B cell (primary cell): Measurements from ENCODE around the gene CEACAM19. TPM values are rescaled to one million over a fixed set of nuclear protein-coding genes. Genes with fewer than 3 reads are reported as not detected.
"Not testable (repeated sequence)": the region's sequence is repeated elsewhere in the genome, so short reads cannot be mapped to it uniquely, and the experiment has no call there.

Experiments used
- ATAC-seq: fragments of 200-7000 bp; cut with Tn5 transposase; one replicate; pipeline ENCODE4 v1.10.0; 2021; ENCODE audit warnings: low read depth, mild to moderate bottlenecking, moderate number of reproducible peaks, moderate library complexity
- CTCF ChIA-PET: fragments of 350-600 bp; sonication (Branson Sonifier 250); formaldehyde crosslinking; loops from one replicate; lab custom pipeline; 2021; ENCODE audit warnings: antibody characterized with exemption, inconsistent platforms; lab: Charles Lee
- POLR2A ChIA-PET: fragments of 350-600 bp; sonication (Branson Sonifier 250); formaldehyde crosslinking; loops from one replicate; lab custom pipeline; 2021; ENCODE audit warnings: antibody characterized with exemption; lab: Charles Lee
- DNase-seq: peaks from one replicate; pipeline ENCODE4 v3.0.0; 2013
- H2AFZ ChIP-seq: 2 replicates; pipeline ENCODE4 v1.6.1; 2012; ENCODE audit warnings: mild to moderate bottlenecking, low read depth, low read length; ENCODE audit not compliant: insufficient read depth, poor library complexity, severe bottlenecking
- H3K27ac ChIP-seq, 2 donors: 1 replicate in 1 of 2; 2 replicates in 1 of 2; pipeline ENCODE4 v1.5.1; 2012 to 2013; ENCODE audit warnings: low read length in 2 of 2, mild to moderate bottlenecking in 2 of 2, moderate library complexity in 1 of 2
- H3K27me3 ChIP-seq, 4 experiments: fragments of 200-600 bp in 1 of 4; sonication (generic) in 1 of 4; replicated peaks in 1 of 4; 1 replicate in 2 of 4; 2 replicates in 2 of 4; pipeline versions ENCODE4 v1.6.1 to v1.7.0; 2013 to 2016; ENCODE audit warnings: low read length in 3 of 4, mild to moderate bottlenecking in 2 of 4, mixed read lengths in 1 of 4, moderate library complexity in 1 of 4; ENCODE audit not compliant: insufficient read depth in 4 of 4, control insufficient read depth in 3 of 4; ENCODE audit errors: control extremely low read depth in 1 of 4
- H3K36me3 ChIP-seq, 2 experiments: replicated peaks in 1 of 2; 1 replicate in 1 of 2; 2 replicates in 1 of 2; pipeline versions ENCODE4 v1.6.1 to v1.7.1; 2013; ENCODE audit warnings: low read length in 1 of 2; ENCODE audit not compliant: insufficient read depth in 2 of 2, control insufficient read depth in 1 of 2; ENCODE audit errors: control extremely low read depth in 1 of 2, extremely low read depth in 1 of 2
- H3K4me1 ChIP-seq, 2 donors: fragments of 200-600 bp in 1 of 2; sonication (generic) in 1 of 2; 1 replicate in 1 of 2; 2 replicates in 1 of 2; pipeline versions ENCODE4 v1.5.1 to v1.6.1; 2013 to 2017; ENCODE audit warnings: low read length in 2 of 2; ENCODE audit not compliant: control insufficient read depth in 2 of 2, insufficient read depth in 2 of 2
- H3K4me2 ChIP-seq: replicated peaks from 2 replicates; pipeline ENCODE3; 2012; ENCODE audit warnings: mild to moderate bottlenecking, low read depth, low read length; ENCODE audit not compliant: poor library complexity, severe bottlenecking
- H3K4me3 ChIP-seq, 5 experiments: fragments of 200-600 bp in 1 of 5; sonication (generic) in 1 of 5; 1 replicate in 3 of 5; 2 replicates in 2 of 5; pipeline versions ENCODE4 v1.5.1 to v1.7.0; 2011 to 2016; ENCODE audit warnings: low read length in 4 of 5, mild to moderate bottlenecking in 4 of 5, low read depth in 2 of 5, control low read depth in 1 of 5, moderate library complexity in 1 of 5; ENCODE audit not compliant: insufficient read depth in 1 of 5; ENCODE audit errors: control extremely low read depth in 1 of 5, extremely low read depth in 1 of 5
- H3K79me2 ChIP-seq: fragments of 200-600 bp; sonication (generic); one replicate; pipeline ENCODE4 v1.6.0; 2016; ENCODE audit warnings: low read length; ENCODE audit not compliant: control insufficient read depth, insufficient read depth
- H3K9ac ChIP-seq: fragments of 200-600 bp; sonication (generic); 2 replicates; pipeline ENCODE4 v1.6.1; 2017; ENCODE audit warnings: mild to moderate bottlenecking, low read length, moderate library complexity
- H3K9me3 ChIP-seq, 3 donors: one replicate each; pipeline versions ENCODE4 v1.6.1 to v1.7.1; 2013; ENCODE audit warnings: low read length in 2 of 3; ENCODE audit not compliant: control insufficient read depth in 2 of 3, insufficient read depth in 1 of 3; ENCODE audit errors: control extremely low read depth in 1 of 3
- H4K20me1 ChIP-seq: 2 replicates; pipeline ENCODE4 v1.6.0; 2012; ENCODE audit warnings: mild to moderate bottlenecking, low read length; ENCODE audit not compliant: insufficient read depth, control insufficient read depth, poor library complexity, severe bottlenecking
- H3K27ac Mint-ChIP-seq: one replicate; pipeline ENCODE4 v1.8.0; 2021; ENCODE audit warnings: mixed read lengths
- H3K27me3 Mint-ChIP-seq: one replicate; pipeline ENCODE4 v1.8.0; 2021; ENCODE audit warnings: mixed read lengths
- H3K4me1 Mint-ChIP-seq: one replicate; pipeline ENCODE4 v1.8.0; 2021; ENCODE audit warnings: mixed read lengths
- H3K4me3 Mint-ChIP-seq: one replicate; pipeline ENCODE4 v1.8.0; 2021; ENCODE audit warnings: mixed read lengths
- H3K9me3 Mint-ChIP-seq: one replicate; pipeline ENCODE4 v1.8.0; 2022; ENCODE audit warnings: mixed read lengths; ENCODE audit not compliant: insufficient read depth
- EZH2 ChIP-seq: IDR thresholded peaks from 2 replicates; pipeline ENCODE4 v1.6.1; 2012; ENCODE audit warnings: borderline replicate concordance, low read depth, mild to moderate bottlenecking, moderate library complexity, low read length; ENCODE audit not compliant: insufficient read depth, poor library complexity, severe bottlenecking
- WGBS: methylation state at CpG from one replicate; pipeline ENCODE4 v1.1.5; 2013; ENCODE audit warnings: missing lambda C conversion rate; ENCODE audit not compliant: insufficient coverage; 5-methylcytosine and 5-hydroxymethylcytosine counted together
- intact Hi-C: fragments of 100-400 bp; cut with micrococcal nuclease; formaldehyde crosslinking; loops from one replicate; pipeline ENCODE4 v1.10.0; 2022
- polyA plus RNA-seq: library from polyadenylated mRNA; depleted of rRNA; stranded (reverse); fragments of >200 nt; gene quantifications from 2 replicates; pipeline ENCODE4 v1.2.3, GENCODE V29; 2012
- total RNA-seq, 2 donors: library from RNA; stranded (reverse); fragments of 120-200 nt in 1 of 2; gene quantifications; 1 replicate in 1 of 2; 2 replicates in 1 of 2; pipeline versions ENCODE4 v1.2.3 to v1.2.4, GENCODE V29; 2013 to 2022
- TF ChIP-seq, protein P1 (sequence below): fragments of 200-600 bp; IDR thresholded peaks from one replicate; pipeline ENCODE4 v1.8.0; 2022; ENCODE audit warnings: antibody characterized with exemption, mild to moderate bottlenecking

Gene CEACAM19
- total and polyA plus RNA-seq, 2 donors (not counting 1 experiment from before 2014, with no cell fraction given) = not detected

- H3K9me3 Mint-ChIP-seq = peaks cover 2% of the 10 kb centered on the region
- no peaks in the 10 kb centered on the region for H3K4me1 Mint-ChIP-seq
- H3K4me3 Mint-ChIP-seq = no peak overlapping the region
- no peak overlapping the region for H2AFZ ChIP-seq
- TF ChIP-seq, protein P1, sequence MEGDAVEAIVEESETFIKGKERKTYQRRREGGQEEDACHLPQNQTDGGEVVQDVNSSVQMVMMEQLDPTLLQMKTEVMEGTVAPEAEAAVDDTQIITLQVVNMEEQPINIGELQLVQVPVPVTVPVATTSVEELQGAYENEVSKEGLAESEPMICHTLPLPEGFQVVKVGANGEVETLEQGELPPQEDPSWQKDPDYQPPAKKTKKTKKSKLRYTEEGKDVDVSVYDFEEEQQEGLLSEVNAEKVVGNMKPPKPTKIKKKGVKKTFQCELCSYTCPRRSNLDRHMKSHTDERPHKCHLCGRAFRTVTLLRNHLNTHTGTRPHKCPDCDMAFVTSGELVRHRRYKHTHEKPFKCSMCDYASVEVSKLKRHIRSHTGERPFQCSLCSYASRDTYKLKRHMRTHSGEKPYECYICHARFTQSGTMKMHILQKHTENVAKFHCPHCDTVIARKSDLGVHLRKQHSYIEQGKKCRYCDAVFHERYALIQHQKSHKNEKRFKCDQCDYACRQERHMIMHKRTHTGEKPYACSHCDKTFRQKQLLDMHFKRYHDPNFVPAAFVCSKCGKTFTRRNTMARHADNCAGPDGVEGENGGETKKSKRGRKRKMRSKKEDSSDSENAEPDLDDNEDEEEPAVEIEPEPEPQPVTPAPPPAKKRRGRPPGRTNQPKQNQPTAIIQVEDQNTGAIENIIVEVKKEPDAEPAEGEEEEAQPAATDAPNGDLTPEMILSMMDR = no peak
- TF ChIP-seq EZH2 = no peak
- H3K4me2 ChIP-seq = no peak overlapping the region
- H4K20me1 ChIP-seq = no peaks in the 10 kb centered on the region
- ATAC-seq = no peak
- H3K27me3 ChIP-seq = no peaks in the 10 kb centered on the region
- H3K36me3 ChIP-seq = no peaks in the 10 kb centered on the region
- H3K4me1 ChIP-seq = no peaks in the 10 kb centered on the region
- no peak overlapping the region for H3K27ac Mint-ChIP-seq
- H3K9ac ChIP-seq = no peak overlapping the region
- intact Hi-C loops = no loop called here
- no peak for DNase-seq
- no peak overlapping the region for H3K27ac ChIP-seq
- peaks cover 5% of the 10 kb centered on the region for H3K27me3 Mint-ChIP-seq
- WGBS = 93% methylated on average over 2 of the region's 2 CpGs
- H3K4me3 ChIP-seq = no peak overlapping the region
- H3K9me3 ChIP-seq = peaks cover 0 to 8% (median 0%) of the 10 kb centered on the region in 3 donors
- H3K79me2 ChIP-seq = no peaks in the 10 kb centered on the region
- ChIA-PET CTCF (interaction anchor here (0.6 kb wide), 1 partner anchor 275 kb away, joined by 4 read pairs; no protein-coding TSS in a partner anchor), POLR2A (no interaction called here)
Measured at GRCh38 chr19:44668985-44669764, 2.1 kb upstream of the CEACAM19 start.

GRCh38 chr19:44670027-44670426, 1.3 kb upstream of the CEACAM19 start:
- H3K27me3 Mint-ChIP-seq, H3K4me3 Mint-ChIP-seq, H3K4me3 ChIP-seq, H3K79me2 ChIP-seq, DNase-seq, H3K4me1 ChIP-seq, H3K9me3 Mint-ChIP-seq, H3K4me1 Mint-ChIP-seq, H3K36me3 ChIP-seq, H2AFZ ChIP-seq, H4K20me1 ChIP-seq, H3K27me3 ChIP-seq, H3K27ac ChIP-seq, H3K9me3 ChIP-seq, intact Hi-C loops, H3K27ac Mint-ChIP-seq, CTCF ChIA-PET, POLR2A ChIA-PET, H3K4me2 ChIP-seq, H3K9ac ChIP-seq, ATAC-seq: not testable (repeated sequence)
- WGBS = 100% methylated on average over 1 of the region's 2 CpGs
